Renal cortex interstitium (tissue), 11 donors: Measurements from ENCODE around the gene VPS13D. TPM values are rescaled to one million over a fixed set of nuclear protein-coding genes. Genes with fewer than 3 reads are reported as not detected.
"Not testable (repeated sequence)": the region's sequence is repeated elsewhere in the genome, so short reads cannot be mapped to it uniquely, and the experiment has no call there.

ENCODE experiments used
- DNase-seq, 11 donors: peaks; one replicate each; pipeline ENCODE4 v3.0.0-alpha.2; 2013; ENCODE audit warnings: low read depth in 9 of 11, low spot score in 4 of 11; ENCODE audit errors: extremely low read depth in 1 of 11
- polyA plus RNA-seq, 3 donors: library from polyadenylated mRNA; unstranded; fragments of 120-200 nt; gene quantifications; one replicate each; pipeline ENCODE4 v1.2.1, GENCODE V29; 2013; ENCODE audit not compliant: insufficient read length in 3 of 3

The VPS13D gene
- polyA plus RNA-seq, 3 donors = 27.6 to 31.7 (median 27.7) TPM

DNA sequence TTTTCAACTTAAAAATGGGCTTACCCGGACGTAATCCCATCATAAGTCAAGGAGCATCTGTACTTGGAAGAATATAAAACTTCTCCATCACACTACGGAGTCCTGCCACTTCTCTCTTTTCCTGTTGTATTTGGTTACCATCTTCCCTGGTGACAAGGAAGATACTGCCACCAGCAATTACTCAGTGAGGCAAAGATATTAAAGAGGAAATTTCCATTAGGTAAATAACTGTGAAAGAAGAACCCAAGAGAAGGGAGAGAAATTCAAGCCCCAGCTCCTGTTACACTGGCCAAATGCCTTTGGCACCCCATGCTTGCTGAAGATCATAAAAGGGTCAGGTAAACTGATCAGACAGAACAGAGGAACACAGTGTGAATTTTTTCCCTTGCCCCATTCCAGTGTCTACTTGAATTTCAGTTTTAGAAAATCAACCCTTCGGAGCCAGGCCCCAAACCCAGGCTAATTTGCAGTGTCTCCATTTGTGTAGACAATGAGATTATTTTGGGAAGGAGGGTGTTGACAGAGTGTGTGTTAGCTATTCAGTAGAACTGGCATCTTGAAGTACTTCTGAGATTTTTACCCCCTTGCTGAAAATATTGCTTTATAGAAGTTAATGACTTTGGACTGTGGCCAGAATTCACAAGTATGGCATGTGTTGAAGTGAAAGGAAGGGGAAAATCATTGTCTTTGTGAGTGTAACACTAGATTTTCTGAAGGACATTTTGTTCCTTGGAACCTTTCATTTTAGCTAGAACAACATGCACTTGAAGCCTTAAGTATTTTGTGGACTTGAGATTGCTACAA is 221.1 kb downstream of the VPS13D start:
- DNase-seq = no peak

- no peak for DNase-seq
Measured at GRCh38 chr1:12451560-12451900, 221.7 kb downstream of the VPS13D start.

GRCh38 chr1:12452262-12452661 is 222.4 kb downstream of the VPS13D start:
- no peak for DNase-seq

DNA sequence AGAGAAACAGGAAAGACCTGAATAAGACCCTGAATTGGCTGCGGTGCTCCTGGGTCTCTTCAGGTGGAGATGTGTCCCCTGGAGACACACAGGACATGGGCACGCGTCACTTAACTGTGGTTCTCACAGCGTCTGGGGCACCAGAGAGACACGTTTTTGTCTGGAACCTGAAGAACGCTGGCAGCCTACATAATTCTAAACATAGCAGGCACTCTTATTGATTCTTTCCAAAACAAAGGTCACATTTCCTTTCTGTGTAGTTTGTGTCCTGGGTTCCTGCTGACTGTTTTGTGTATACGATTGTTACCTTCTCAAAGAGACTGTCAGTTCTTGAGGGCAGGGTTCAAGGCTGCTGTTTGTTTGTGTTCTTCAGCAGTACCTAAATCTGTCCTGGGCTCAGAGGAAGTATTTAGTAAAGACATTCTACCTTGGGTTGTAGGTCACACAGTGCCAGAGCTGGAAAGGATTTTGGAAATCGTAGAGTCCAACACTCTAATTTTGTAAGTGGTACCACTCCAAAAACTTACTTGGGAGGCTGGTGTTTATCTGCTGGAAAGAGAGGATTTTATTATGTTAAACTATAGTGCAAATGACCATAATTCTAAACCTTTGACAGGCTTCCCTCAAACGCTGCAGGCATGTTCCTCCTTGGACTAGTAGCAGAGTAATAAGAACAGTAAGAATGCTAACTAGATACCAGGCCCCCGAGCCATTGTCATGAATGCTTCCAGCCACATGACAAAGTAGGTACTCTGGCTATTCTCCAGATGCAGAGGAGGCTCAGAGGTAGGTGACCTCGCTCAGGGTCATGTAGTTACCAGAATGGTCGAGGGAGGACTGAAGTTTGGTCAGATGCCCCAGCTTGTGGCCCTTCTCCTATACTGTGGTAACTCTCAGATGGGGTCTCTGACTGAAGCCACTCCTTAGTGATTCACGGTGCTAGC is 223.8 kb downstream of the VPS13D start:
- no peak for DNase-seq

DNA sequence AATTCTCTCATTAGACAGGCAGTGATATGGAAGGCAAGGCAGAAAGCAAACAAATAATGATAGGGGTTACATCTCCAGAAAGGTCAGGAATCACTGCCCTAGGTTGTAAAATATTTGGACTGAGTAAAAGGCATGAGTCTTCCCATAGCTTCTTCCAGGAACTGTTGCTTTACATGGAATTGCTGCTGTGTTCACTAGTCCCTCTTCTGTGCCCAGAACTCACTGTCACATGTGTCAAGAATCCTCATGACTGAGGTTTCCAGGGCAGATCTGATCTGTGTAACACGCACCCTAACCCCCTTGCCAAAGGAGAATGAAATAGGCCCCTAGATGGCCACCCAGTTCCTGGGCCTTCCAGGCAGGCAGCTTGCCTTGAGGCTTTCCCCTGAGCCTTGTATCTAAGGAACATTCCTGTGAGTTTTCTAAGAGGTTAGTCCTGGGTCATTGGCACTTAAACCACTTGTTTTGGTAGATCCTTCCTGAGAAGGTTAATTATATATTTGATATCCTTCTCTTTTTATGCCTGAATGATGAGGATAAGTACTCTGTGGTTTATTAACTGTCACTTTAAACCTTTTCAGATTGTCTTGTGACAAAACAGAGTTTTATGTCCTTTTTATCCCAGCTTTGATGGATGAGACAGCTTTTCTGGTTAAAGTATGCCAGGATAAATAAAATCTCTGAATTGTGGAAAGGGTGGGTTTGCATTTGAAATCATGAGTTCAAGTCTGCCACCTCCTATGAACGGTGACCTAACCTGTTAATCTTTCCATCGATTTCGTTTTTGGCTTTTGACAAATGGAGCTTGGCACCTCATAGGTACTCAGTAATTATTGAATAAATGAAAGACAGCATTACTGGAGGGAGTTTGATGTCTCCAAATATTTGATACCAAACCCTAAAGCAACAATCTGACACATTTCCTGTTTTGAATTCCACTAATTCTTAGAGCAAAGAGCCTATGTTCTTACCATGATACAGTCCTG is 224.9 kb downstream of the VPS13D start:
- DNase-seq = no peak

DNA sequence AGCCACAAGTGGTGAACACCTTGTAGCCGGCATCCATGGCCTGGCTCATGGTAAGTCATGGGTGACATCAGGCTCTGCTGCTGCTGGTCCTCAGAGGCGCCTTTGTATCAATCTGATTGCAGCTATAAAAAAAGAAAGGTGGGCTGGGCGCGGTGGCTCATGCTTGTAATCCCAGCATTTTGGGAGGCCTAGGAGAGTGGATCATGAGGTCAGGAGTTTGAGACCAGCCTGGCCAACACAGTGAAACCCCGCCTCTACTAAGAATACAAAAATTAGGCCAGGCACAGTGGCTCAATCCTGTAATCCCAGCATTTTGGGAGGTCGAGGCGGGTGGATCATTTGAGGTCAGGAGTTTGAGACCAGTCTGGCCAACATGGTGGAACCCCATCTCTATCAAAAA is 226.3 kb downstream of the VPS13D start:
- not testable (repeated sequence) for DNase-seq

DNA sequence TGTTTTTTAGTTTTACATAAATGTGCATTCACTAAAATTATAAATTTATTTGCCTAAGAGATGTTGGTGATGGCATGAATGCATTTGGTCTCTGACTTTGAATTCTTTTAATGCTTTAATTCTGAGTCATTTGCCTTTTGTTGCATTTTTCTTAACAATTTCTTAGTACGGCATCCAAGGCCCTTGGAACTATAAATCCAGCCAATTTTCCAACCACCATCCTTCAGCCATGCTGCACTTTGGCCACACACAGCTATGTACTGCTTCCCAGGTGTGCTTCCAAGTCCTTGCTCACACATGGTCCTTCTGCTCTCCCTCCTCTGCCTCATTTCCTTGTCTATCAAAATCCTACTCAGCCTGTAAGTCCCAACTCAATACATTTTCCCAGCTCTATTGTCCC is 227.1 kb downstream of the VPS13D start:
- DNase-seq = no peak

DNA sequence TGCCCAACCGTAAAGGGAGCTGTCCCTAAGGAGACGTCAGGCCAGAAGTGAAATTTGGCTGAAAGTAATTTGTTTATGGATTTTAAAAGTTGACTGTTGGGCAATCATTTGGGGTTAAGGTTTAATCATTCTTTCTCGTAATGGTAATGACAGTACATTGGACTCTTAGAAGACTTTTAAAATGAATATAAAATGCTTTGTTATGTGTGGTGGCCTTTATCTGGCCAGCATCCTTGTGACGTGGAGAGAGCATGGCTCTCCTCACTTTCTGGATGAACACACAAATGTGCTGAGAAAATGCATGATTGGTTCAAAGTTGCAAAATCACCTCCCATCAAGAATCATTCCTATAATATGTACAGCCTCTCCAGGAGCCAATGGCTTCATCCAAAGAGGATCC is 227.9 kb downstream of the VPS13D start:
- no peak for DNase-seq

DNA sequence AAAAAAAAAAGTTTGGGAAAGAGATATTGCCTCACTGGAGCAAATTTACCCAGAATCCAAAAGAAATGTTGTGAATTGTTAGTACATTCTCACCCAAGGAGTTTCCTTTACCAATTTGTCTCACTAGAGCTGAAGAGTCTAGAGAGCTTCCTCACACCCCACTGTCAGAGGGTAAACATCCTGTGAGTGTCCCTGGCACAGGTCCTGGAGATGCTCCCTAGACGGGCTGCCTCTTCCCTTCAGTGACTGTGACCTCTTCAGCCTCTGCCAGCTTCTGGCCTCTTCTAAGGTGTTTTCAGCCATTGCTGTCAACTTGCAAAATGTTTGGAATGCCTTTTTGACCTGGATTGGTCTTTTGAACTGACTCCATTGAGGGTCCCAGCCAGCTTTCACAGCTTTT is 228.7 kb downstream of the VPS13D start:
- DNase-seq = no peak

GRCh38 chr1:12460121-12460520 is 230.3 kb downstream of the VPS13D start:
- DNase-seq = no peak

DNA sequence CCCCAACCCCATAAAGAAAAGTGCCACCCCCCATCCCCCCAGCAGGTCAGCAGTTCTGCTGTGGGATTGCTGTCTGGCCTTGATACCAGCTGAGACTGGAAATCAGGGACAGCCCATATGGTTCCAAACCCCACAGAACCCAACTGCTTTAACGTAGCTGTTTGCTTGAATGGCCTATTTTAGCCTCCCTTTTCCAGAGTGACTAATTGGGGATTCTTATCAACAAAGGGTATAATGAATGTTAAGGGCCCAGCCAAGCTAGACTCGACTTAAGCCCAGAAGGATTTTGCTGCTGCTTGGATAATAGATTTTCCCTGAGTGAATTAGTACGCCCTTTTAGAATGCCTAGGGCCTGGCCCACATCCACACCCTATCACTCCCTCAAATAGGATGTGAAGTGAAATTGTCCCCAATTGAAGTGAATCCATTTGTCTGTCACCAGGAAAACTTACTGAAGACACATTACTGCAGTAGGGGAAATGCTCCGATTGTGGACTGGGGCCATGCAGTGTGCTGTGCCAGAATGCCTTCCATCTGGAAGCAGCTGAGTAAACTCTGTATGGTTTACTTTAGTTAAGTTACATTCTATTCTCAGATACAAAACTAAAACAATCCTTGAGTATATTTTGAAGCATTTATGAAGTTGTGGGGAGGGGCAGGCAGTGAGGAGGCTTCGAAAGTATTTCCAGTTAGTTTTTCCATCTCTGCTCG is 231.2 kb downstream of the VPS13D start:
- peak in 3 of 11 donors; percentile 67 to 82 (median 73) for DNase-seq

- no peak for DNase-seq
Measured at GRCh38 chr1:12461754-12462153, 231.9 kb downstream of the VPS13D start.

DNA sequence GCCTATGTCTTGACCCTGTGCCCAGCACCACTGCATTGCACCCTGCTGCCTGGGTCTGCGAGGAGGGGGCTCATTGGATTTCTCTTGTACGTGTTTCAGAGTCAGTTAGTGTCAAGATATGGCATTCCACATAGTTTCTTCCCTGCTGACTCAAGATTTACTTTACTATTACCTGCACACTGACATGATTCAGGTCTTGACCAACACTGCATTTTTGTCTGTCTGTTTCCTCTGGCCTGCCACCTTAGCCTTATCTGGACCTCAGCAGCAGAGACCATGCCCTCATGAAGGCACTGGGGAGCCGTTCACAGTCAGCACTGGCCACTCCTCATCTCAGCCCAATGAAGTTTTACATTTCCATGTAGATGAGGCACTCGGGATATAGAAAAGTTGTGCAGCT is 232.8 kb downstream of the VPS13D start:
- no peak for DNase-seq

- no peak for DNase-seq
Measured at GRCh38 chr1:12464045-12464461, 234.2 kb downstream of the VPS13D start.

GRCh38 chr1:12464598-12465056 is 234.8 kb downstream of the VPS13D start:
- no peak for DNase-seq

DNA sequence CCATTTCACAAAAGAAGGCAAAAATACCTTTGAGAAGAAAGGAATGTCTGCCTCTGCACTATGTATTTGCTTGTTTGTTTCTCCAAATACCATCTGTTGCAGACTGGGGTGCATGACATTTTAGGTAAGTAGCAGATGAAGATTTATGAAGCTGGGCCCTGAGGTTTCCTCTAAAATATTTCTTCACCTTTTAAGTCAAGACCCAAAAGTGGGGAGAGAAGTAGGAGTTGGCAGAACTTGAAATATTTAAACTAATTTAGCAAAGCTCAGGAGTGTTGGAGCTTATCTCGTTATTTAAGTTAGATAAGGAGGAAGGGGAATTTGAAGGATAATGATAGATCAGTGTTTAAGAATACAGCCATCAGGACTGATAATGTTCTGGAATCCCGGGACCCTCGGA is 235.3 kb downstream of the VPS13D start:
- no peak for DNase-seq

DNA sequence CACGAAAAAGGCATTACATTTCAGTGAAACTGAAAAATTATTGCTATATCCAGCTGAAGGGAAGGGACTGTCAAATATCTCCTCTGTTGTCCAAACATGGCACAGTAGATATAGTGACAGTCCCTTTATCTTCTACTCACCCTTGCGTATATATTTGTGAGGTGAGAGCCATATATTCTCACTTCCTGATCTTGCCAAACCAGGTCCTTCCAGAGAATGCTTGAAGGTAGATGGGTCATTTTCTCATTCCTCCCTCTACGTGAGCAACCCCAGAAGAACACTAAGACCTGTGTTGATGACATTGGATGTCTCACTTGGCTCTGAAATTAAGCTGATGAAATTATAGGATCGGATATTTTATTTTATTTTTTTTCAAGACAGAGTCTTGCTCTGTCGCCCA is 237.0 kb downstream of the VPS13D start:
- no peak for DNase-seq

DNA sequence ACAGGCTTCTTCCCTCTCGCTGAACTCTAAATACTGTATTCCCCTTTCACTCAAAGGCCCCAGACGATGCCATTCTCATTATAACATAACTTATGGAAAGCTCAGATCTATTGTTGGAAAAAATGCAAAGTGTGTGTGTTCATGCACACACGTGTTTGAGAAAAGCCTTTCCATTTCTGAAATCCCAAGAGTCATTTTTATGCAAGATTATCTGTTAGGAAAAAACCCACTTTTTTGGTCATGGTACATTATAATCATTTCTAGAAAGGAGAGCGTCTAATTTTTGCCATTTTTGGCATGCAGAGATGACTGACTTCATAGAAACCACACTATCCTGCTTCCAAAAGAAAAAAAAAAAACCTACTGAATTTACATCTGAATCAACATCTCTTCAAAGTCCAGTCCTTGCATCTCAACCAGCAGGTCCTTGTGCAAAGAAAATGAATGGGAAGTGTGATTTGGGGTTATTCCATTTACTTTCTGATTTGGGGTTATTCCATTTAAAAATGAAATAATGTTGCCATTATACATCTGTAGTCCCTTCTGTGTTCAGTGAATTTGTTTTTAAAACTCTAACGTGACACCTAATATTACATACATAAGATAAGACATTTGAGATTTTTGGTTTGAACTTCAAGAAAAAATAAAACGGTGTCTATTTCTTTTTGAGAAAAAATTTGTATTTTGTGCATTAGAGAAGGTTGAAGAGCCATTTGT is 237.9 kb downstream of the VPS13D start:
- DNase-seq = no peak
